ENCODE results near the gene C3orf62.

GRCh38 chr3:49270156-49270500 lies 6.9 kb downstream of the C3orf62 start:
- TF ChIP-seq POLR2A (IDR thresholded peaks at IDR 0.05) (no peak), CTCF (IDR thresholded peaks at IDR 0.05) (no peak)

Measured in ovary (tissue), 3 donors.